ENCODE data around the gene SETD1A. TPM values are rescaled to one million over a fixed set of nuclear protein-coding genes. Genes with fewer than 3 reads are reported as not detected.

SETD1A gene
- total and polyA plus RNA-seq, 9 of the 15 experiments (the other 6 are each of a cell fraction or from before 2014, with no cell fraction given): 0.08 to 36.0 (median 4.2) TPM

DNA sequence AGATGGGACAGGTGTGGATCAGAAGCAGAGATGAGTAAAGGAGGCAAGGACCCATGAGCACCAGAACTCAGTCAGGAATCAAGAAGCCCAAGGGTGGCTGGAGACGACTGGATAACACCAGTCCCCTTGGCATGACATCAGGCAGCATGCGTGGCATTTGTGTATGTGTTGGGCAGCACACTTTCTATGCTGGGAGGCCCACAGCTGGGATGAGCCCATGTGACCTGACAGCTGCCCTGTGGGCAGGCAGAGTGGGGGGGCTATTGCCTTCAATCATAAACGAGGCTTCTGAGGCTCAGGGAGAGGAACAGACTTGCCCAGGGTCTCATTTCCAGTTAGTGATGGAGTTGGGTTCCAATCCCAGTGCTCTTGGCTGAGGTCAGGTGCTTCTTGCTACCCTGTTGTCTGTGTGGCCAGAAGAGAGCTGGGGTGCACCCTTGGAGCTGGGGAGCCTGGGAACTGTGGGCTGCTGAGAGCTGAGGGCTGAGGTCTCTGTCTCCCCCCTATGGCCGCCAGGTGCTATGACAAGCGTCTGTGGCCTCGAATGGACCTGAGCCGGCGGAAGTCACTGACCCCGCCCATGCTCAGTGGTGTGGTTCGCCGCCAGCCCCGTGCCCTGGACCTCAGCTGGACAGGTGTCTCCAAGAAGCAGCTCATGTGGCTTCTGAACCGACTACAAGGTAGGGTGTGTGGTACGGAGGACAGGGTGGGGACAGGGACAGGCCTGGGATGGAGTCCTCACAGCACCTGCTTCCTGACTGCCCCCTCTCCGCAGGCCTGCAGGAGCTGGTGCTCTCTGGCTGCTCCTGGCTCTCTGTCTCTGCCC lies 15.7 kb upstream of the SETD1A start (continued):
- TF ChIP-seq BRCA1 (IDR thresholded peaks at IDR 0.05) (no peak), BRCA1 (CRISPR knock-in tag; IDR thresholded peaks at IDR 0.05) (no peak), SLC30A9 (CRISPR knock-in tag; IDR thresholded peaks at IDR 0.05) (no peak), POLR3A (IDR thresholded peaks at IDR 0.05; ENCODE audit: borderline replicate concordance, extremely low read depth, insufficient read depth, insufficient read length) (no peak), ETV6 (IDR thresholded peaks at IDR 0.05; ENCODE audit: borderline replicate concordance in 1 of 2, low read depth in 2 of 2, low read length in 1 of 2) (no peak), ETV6 (CRISPR knock-in tag; IDR thresholded peaks at IDR 0.05; ENCODE audit: borderline replicate concordance) (no peak), ZNF146 (CRISPR knock-in tag; IDR thresholded peaks at IDR 0.05; ENCODE audit: unreplicated experiment) (no peak), RBFOX2 (IDR thresholded peaks at IDR 0.05; ENCODE audit: low read depth, low read length) (peak; percentile 52), PRMT5 (CRISPR knock-in tag; IDR thresholded peaks at IDR 0.05) (no peak), CREM (IDR thresholded peaks at IDR 0.05; ENCODE audit: low read depth) (peak; percentile 70)
- TF ChIP-seq, protein P1, sequence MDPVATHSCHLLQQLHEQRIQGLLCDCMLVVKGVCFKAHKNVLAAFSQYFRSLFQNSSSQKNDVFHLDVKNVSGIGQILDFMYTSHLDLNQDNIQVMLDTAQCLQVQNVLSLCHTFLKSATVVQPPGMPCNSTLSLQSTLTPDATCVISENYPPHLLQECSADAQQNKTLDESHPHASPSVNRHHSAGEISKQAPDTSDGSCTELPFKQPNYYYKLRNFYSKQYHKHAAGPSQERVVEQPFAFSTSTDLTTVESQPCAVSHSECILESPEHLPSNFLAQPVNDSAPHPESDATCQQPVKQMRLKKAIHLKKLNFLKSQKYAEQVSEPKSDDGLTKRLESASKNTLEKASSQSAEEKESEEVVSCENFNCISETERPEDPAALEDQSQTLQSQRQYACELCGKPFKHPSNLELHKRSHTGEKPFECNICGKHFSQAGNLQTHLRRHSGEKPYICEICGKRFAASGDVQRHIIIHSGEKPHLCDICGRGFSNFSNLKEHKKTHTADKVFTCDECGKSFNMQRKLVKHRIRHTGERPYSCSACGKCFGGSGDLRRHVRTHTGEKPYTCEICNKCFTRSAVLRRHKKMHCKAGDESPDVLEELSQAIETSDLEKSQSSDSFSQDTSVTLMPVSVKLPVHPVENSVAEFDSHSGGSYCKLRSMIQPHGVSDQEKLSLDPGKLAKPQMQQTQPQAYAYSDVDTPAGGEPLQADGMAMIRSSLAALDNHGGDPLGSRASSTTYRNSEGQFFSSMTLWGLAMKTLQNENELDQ (CRISPR knock-in tag; IDR thresholded peaks at IDR 0.05; ENCODE audit: borderline replicate concordance): no peak
- TF ChIP-seq, protein P2, sequence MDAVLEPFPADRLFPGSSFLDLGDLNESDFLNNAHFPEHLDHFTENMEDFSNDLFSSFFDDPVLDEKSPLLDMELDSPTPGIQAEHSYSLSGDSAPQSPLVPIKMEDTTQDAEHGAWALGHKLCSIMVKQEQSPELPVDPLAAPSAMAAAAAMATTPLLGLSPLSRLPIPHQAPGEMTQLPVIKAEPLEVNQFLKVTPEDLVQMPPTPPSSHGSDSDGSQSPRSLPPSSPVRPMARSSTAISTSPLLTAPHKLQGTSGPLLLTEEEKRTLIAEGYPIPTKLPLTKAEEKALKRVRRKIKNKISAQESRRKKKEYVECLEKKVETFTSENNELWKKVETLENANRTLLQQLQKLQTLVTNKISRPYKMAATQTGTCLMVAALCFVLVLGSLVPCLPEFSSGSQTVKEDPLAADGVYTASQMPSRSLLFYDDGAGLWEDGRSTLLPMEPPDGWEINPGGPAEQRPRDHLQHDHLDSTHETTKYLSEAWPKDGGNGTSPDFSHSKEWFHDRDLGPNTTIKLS (IDR thresholded peaks at IDR 0.05; ENCODE audit: borderline replicate concordance, low read depth): no peak
- TF ChIP-seq, protein P3, sequence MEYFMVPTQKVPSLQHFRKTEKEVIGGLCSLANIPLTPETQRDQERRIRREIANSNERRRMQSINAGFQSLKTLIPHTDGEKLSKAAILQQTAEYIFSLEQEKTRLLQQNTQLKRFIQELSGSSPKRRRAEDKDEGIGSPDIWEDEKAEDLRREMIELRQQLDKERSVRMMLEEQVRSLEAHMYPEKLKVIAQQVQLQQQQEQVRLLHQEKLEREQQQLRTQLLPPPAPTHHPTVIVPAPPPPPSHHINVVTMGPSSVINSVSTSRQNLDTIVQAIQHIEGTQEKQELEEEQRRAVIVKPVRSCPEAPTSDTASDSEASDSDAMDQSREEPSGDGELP (CRISPR knock-in tag; IDR thresholded peaks at IDR 0.05; ENCODE audit: borderline replicate concordance): peak; percentile 85
- TF ChIP-seq, protein P4, sequence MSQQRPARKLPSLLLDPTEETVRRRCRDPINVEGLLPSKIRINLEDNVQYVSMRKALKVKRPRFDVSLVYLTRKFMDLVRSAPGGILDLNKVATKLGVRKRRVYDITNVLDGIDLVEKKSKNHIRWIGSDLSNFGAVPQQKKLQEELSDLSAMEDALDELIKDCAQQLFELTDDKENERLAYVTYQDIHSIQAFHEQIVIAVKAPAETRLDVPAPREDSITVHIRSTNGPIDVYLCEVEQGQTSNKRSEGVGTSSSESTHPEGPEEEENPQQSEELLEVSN (IDR thresholded peaks at IDR 0.05; ENCODE audit: borderline replicate concordance in 1 of 2, extremely low read depth in 1 of 2, insufficient read depth in 1 of 2, insufficient read length in 1 of 2, low read depth in 1 of 2, low read length in 1 of 2, poor library complexity in 1 of 2, severe bottlenecking in 1 of 2): peak in 1 of 2 experiments; percentile 49
- TF ChIP-seq, protein P5, sequence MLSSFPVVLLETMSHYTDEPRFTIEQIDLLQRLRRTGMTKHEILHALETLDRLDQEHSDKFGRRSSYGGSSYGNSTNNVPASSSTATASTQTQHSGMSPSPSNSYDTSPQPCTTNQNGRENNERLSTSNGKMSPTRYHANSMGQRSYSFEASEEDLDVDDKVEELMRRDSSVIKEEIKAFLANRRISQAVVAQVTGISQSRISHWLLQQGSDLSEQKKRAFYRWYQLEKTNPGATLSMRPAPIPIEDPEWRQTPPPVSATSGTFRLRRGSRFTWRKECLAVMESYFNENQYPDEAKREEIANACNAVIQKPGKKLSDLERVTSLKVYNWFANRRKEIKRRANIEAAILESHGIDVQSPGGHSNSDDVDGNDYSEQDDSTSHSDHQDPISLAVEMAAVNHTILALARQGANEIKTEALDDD (IDR thresholded peaks at IDR 0.05): no peak
- TF ChIP-seq, protein P6, sequence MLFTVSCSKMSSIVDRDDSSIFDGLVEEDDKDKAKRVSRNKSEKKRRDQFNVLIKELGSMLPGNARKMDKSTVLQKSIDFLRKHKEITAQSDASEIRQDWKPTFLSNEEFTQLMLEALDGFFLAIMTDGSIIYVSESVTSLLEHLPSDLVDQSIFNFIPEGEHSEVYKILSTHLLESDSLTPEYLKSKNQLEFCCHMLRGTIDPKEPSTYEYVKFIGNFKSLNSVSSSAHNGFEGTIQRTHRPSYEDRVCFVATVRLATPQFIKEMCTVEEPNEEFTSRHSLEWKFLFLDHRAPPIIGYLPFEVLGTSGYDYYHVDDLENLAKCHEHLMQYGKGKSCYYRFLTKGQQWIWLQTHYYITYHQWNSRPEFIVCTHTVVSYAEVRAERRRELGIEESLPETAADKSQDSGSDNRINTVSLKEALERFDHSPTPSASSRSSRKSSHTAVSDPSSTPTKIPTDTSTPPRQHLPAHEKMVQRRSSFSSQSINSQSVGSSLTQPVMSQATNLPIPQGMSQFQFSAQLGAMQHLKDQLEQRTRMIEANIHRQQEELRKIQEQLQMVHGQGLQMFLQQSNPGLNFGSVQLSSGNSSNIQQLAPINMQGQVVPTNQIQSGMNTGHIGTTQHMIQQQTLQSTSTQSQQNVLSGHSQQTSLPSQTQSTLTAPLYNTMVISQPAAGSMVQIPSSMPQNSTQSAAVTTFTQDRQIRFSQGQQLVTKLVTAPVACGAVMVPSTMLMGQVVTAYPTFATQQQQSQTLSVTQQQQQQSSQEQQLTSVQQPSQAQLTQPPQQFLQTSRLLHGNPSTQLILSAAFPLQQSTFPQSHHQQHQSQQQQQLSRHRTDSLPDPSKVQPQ (CRISPR knock-in tag; IDR thresholded peaks at IDR 0.05; ENCODE audit: borderline replicate concordance): no peak
